SK-N-SH treated with all-trans-retinoic acid at 6 μM for 48 hours (cell line): ENCODE results near the gene MDM4.

ENCODE experiments used
- ARNTL ChIP-seq: fragments of 450-650 bp; formaldehyde crosslinking; IDR thresholded peaks from 2 replicates; pipeline ENCODE4 v1.5.0; 2020; ENCODE audit warnings: low read depth, mild to moderate bottlenecking, moderate library complexity, borderline replicate concordance
- CREB5 ChIP-seq: fragments of 250-450 bp; sonication (Bioruptor Pico); IDR thresholded peaks from 2 replicates; pipeline ENCODE4 v1.5.1; 2020; ENCODE audit warnings: low read depth, mild to moderate bottlenecking, moderate library complexity
- ESRRG ChIP-seq: fragments of 250-450 bp; sonication (Bioruptor Pico); IDR thresholded peaks from 2 replicates; pipeline ENCODE4 v1.6.1; 2021; ENCODE audit warnings: mild to moderate bottlenecking
- OSR1 ChIP-seq: fragments of 250-450 bp; sonication (Bioruptor Pico); IDR thresholded peaks from 2 replicates; pipeline ENCODE4 v1.8.0; 2022; ENCODE audit warnings: moderate library complexity, mild to moderate bottlenecking, inconsistent platforms
- ZFP30 ChIP-seq: fragments of 450-650 bp; formaldehyde crosslinking; IDR thresholded peaks from 2 replicates; pipeline ENCODE4 v1.5.0; 2022; ENCODE audit warnings: mild to moderate bottlenecking, moderate library complexity

GRCh38 chr1:204541626-204542025 is 25.4 kb downstream of the MDM4 start:
- TF ChIP-seq ESRRG (CRISPR knock-in tag) = no peak
- TF ChIP-seq OSR1 (CRISPR knock-in tag) = no peak
- TF ChIP-seq CREB5 (CRISPR knock-in tag) = no peak
- no peak for TF ChIP-seq ARNTL (CRISPR knock-in tag)
- no peak for TF ChIP-seq ZFP30 (CRISPR knock-in tag)
